GM10847 (cell line): ENCODE results near the gene VPS33A.

Source experiments
- POLR2A ChIP-seq: IDR thresholded peaks from 2 replicates; pipeline ENCODE4 v1.6.1; 2011; ENCODE audit not compliant: insufficient read length; ENCODE audit errors: extremely low read depth

Gene VPS33A

GRCh38 chr12:122215771-122216170 lies 50.5 kb downstream of the VPS33A start:
- no peak for TF ChIP-seq POLR2A

GRCh38 chr12:122208073-122208820 lies 58.0 kb downstream of the VPS33A start:
- no peak for TF ChIP-seq POLR2A

GRCh38 chr12:122207391-122207790 lies 58.9 kb downstream of the VPS33A start:
- no peak for TF ChIP-seq POLR2A

- no peak for TF ChIP-seq POLR2A
Measured at GRCh38 chr12:122206976-122207375, 59.3 kb downstream of the VPS33A start.

GRCh38 chr12:122206111-122206881 lies 60.0 kb downstream of the VPS33A start:
- TF ChIP-seq POLR2A, result no peak

GRCh38 chr12:122205053-122205925 lies 61.0 kb downstream of the VPS33A start:
- no peak for TF ChIP-seq POLR2A

GRCh38 chr12:122204167-122205052 lies 61.9 kb downstream of the VPS33A start:
- TF ChIP-seq POLR2A, result no peak

- no peak for TF ChIP-seq POLR2A
Measured at GRCh38 chr12:122203301-122204166, 62.8 kb downstream of the VPS33A start, which contains the start of gene B3GNT4. Gene B3GNT4, plus strand, starts transcription at chr12:122203709. Its CDS starts 910 bp downstream, at chr12:122204619.

GRCh38 chr12:122202017-122202416 lies 64.3 kb downstream of the VPS33A start:
- TF ChIP-seq POLR2A, result no peak

GRCh38 chr12:122201381-122201780 lies 64.9 kb downstream of the VPS33A start:
- TF ChIP-seq POLR2A, result no peak

GRCh38 chr12:122200541-122201175 lies 65.6 kb downstream of the VPS33A start:
- TF ChIP-seq POLR2A, result no peak

GRCh38 chr12:122199484-122200355 lies 66.6 kb downstream of the VPS33A start:
- no peak for TF ChIP-seq POLR2A
